HT-29 (cell line): ENCODE measurements around the gene MCAT. TPM values are rescaled to one million over a fixed set of nuclear protein-coding genes. Genes with fewer than 3 reads are reported as not detected.

Experiments used
- DNase-seq: peaks from one replicate; pipeline ENCODE4 v3.0.0-alpha.2; 2015; ENCODE audit warnings: low spot score
- total RNA-seq: library from RNA; depleted of rRNA; stranded (reverse); fragments of >200 nt; shearing (Covaris generic); gene quantifications from 2 replicates; pipeline ENCODE4 v1.2.3, GENCODE V29; 2014; rRNA removed

MCAT gene
- total RNA-seq, 1 experiment from 2014 or later = 40.9 TPM

DNA sequence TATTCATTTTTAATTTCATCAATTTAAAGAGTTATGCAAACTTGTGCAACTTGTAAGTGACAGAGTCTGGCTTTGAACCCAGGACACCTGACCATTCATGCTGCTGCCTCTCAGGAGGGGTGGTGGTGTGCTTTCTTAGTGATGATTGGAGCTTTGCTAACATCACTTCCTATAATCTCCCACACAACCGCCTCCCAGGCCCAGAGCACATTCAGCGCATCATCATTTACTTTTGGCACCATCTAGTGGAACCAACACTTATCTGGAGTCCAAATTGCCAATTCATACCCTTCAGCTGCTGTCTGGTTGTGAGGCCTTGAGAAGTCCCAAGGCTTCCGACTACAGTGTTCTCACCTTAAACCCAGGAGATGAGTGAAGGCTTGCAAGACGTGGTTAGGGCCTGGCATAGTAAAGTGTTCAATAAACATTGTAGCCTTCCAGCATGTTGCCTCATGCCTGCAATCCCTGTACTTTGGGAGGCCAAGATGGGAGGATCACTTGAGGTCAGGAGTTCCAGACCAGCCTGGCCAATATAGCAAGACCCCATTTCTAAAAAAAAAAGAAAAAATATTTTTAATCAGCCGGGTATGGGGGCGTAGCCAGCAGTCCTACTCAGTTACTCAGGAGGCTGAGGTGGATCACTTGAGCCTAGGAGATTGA, 52.9 kb downstream of the MCAT start:
- DNase-seq = peak; percentile 77

DNA sequence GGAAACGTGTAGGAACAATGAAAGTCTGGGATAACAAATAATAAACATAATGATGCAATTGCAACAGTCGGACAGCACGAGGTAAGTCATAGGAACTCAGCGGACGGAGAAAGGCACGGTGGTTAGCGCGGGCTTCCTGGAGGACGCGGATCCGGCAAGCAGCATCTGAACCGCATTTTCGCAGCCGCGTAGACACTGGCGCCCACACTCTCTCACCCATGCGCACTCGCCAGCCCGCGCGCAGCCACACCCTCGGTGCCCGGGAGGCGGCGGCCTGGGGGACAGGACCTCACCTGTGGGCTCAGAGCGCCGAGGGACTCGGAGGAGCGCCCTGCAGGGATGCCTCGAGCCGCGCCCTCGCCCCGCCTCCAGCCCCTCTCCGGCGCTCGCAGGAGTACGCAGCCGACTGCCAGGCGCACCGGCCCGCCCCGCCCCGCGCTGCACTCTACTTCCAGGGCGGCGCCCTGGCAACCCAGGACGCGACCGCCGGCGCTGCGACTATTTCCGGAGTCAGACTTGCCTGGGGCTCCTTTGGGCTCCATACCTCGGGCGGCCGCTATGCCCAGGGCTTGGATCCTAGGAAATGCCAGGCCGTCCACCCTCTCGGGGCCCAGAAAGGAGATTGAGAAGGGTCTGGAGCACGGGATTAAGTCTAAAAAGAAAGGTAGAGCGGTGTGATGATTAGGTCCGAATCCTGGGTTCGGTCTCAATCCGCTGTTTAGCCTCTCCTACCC, 54.0 kb downstream of the MCAT start, which contains the start of gene TTLL1:
Gene TTLL1, minus strand, starts transcription at position 408 of the 734 bp plus-strand sequence. CDS start 13,805 bp downstream, outside the sequence.
- DNase-seq = peak; percentile 79

GRCh38 chr22:43088627-43088983, 54.6 kb downstream of the MCAT start:
- DNase-seq = no peak

DNA sequence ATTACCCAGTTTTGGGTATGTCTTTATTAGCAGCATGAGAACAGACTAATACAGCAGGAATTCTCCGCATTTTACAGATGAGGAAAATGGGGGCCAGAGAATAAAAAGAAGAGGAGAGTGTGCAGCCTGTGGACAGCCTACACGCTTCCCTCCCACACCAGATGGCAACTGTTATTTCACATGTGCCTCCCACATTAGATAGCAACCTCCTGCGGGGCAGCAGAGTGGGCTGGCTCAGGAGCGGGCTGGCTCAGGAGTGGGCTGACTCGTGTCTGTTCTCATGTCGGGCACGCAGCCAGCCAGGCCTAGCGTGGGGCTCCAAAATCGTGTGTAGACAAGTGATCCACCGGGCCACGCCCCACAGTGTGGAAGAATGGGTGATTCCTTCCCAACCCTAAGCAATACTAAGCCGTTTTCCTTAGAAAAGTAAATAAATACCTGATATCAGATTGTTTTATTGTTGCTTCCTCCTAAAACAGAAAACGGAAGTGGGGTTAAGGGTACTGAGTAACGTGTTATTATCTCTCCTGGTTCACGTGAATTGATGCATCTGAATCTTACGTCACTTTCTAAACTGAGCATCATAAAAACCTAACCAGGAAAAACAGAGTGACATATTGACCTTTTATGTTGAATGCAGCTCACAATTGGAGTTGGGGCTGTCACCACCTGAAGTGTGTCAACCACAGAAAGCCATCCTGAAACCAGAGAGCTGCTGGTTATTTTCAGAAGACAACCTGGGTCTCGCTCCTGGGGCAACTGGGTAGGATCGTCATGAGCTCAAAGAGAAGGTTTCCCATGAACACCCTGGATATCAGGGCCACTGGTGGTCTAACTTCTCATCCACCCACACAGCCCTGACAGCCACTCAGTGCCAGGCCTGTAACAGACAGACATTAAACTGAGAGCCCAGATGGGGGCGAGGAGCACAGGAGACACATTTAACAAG, 57.3 kb downstream of the MCAT start:
- DNase-seq = no peak

Other genes with a start within 250 kb of the MCAT start
- 42.9 and 44.8 TPM in 2 replicates for gene PACSIN2, start 128.2 kb downstream of the MCAT start, total RNA-seq
- 1.6 and 2.5 TPM in 2 replicates for gene TTLL1, start 54.0 kb downstream of the MCAT start, total RNA-seq
- gene BIK, start 32.6 kb downstream of the MCAT start, total RNA-seq = 3.9 and 4.2 TPM in 2 replicates
- 516 and 532 TPM in 2 replicates for gene TSPO, start 8.2 kb upstream of the MCAT start, total RNA-seq
- 102 and 110 TPM in 2 replicates for gene TTLL12, start 43.7 kb upstream of the MCAT start, total RNA-seq
- gene SCUBE1, start 200.0 kb upstream of the MCAT start, total RNA-seq = 0.03 TPM in 1 of 2 replicates, not detected in the other